Measurements from ENCODE around the gene CAPN14.
"Not testable (repeated sequence)": the region's sequence is repeated elsewhere in the genome, so short reads cannot be mapped to it uniquely, and the experiment has no call there.

CAPN14 gene

GRCh38 chr2:31192851-31193392, 24.4 kb downstream of the CAPN14 start:
- DNase-seq = no peak

- DNase-seq = no peak
Measured at GRCh38 chr2:31192396-31192795, 24.9 kb downstream of the CAPN14 start.

GRCh38 chr2:31191931-31192330, 25.4 kb downstream of the CAPN14 start:
- no peak for DNase-seq

GRCh38 chr2:31190188-31190587, 27.1 kb downstream of the CAPN14 start:
- DNase-seq = no peak

GRCh38 chr2:31189141-31189540, 28.2 kb downstream of the CAPN14 start:
- DNase-seq = no peak

GRCh38 chr2:31188131-31188530, 29.2 kb downstream of the CAPN14 start:
- no peak for DNase-seq

GRCh38 chr2:31187166-31187565, 30.1 kb downstream of the CAPN14 start:
- no peak for DNase-seq

GRCh38 chr2:31183973-31184372, 33.3 kb downstream of the CAPN14 start:
- DNase-seq = not testable (repeated sequence)

- no peak for DNase-seq
Measured at GRCh38 chr2:31176742-31177141, 40.6 kb downstream of the CAPN14 start.

- no peak for DNase-seq
Measured at GRCh38 chr2:31171142-31171541, 46.2 kb downstream of the CAPN14 start.

- DNase-seq = peak; percentile 22
Measured at GRCh38 chr2:31170071-31170698, 47.1 kb downstream of the CAPN14 start.

GRCh38 chr2:31168291-31168690, 49.0 kb downstream of the CAPN14 start:
- DNase-seq = no peak

GRCh38 chr2:31166925-31167324, 50.4 kb downstream of the CAPN14 start:
- DNase-seq = no peak

GRCh38 chr2:31163011-31163539, 54.2 kb downstream of the CAPN14 start:
- DNase-seq = no peak

GRCh38 chr2:31161637-31162036, 55.7 kb downstream of the CAPN14 start:
- DNase-seq = no peak

- DNase-seq = no peak
Measured at GRCh38 chr2:31151501-31151900, 65.8 kb downstream of the CAPN14 start.

- no peak for DNase-seq
Measured at GRCh38 chr2:31150120-31150670, 67.1 kb downstream of the CAPN14 start.

GRCh38 chr2:31148514-31148913, 68.8 kb downstream of the CAPN14 start:
- no peak for DNase-seq

- no peak for DNase-seq
Measured at GRCh38 chr2:31147645-31148044, 69.7 kb downstream of the CAPN14 start.

GRCh38 chr2:31142110-31142509, 75.2 kb downstream of the CAPN14 start:
- no peak for DNase-seq

GRCh38 chr2:31141443-31142085, 75.8 kb downstream of the CAPN14 start:
- no peak for DNase-seq

GRCh38 chr2:31140151-31140550, 77.2 kb downstream of the CAPN14 start:
- DNase-seq = no peak

- DNase-seq = no peak
Measured at GRCh38 chr2:31139671-31140070, 77.6 kb downstream of the CAPN14 start.
